ENCODE results near the gene RBFOX2. TPM values are rescaled to one million over a fixed set of nuclear protein-coding genes. Genes with fewer than 3 reads are reported as not detected.

The RBFOX2 gene
- total and polyA plus RNA-seq, 2 donors from 2014 or later = 17.2 to 68.6 TPM

- no peaks in the 10 kb centered on the region for H3K27me3 ChIP-seq (ENCODE audit: control insufficient read depth, insufficient read depth, low read length)
- peaks cover 2 to 14% (median 8%) of the 10 kb centered on the region in 3 donors for H3K4me1 ChIP-seq (ENCODE audit: control insufficient read depth in 2 of 3, insufficient read depth in 2 of 3, low read depth in 1 of 3, low read length in 3 of 3)
- FAIRE-seq (no peak), DNase-seq (no peak)
- H3K9me3 ChIP-seq (ENCODE audit: control insufficient read depth in 2 of 3, insufficient read depth in 1 of 3, low read length in 3 of 3) = no peaks in the 10 kb centered on the region
- no peak overlapping the region for H3K27ac ChIP-seq (ENCODE audit: low read depth in 2 of 2, low read length in 2 of 2)
- TF ChIP-seq, protein P1, sequence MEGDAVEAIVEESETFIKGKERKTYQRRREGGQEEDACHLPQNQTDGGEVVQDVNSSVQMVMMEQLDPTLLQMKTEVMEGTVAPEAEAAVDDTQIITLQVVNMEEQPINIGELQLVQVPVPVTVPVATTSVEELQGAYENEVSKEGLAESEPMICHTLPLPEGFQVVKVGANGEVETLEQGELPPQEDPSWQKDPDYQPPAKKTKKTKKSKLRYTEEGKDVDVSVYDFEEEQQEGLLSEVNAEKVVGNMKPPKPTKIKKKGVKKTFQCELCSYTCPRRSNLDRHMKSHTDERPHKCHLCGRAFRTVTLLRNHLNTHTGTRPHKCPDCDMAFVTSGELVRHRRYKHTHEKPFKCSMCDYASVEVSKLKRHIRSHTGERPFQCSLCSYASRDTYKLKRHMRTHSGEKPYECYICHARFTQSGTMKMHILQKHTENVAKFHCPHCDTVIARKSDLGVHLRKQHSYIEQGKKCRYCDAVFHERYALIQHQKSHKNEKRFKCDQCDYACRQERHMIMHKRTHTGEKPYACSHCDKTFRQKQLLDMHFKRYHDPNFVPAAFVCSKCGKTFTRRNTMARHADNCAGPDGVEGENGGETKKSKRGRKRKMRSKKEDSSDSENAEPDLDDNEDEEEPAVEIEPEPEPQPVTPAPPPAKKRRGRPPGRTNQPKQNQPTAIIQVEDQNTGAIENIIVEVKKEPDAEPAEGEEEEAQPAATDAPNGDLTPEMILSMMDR (IDR thresholded peaks at IDR 0.05; ENCODE audit: borderline replicate concordance, extremely low read depth, insufficient read depth) = no peak
- intact Hi-C loops (cut with DNase I) = no loop called here
- H3K4me3 ChIP-seq (ENCODE audit: low read length in 3 of 3) = no peak overlapping the region
- H3K9ac ChIP-seq (ENCODE audit: low read length in 3 of 3) = no peak overlapping the region
- H3K36me3 ChIP-seq (ENCODE audit: control insufficient read depth in 2 of 3, insufficient read depth in 3 of 3, low read length in 3 of 3) = no peaks in the 10 kb centered on the region
Observed at GRCh38 chr22:36012332-36012731, 16.3 kb downstream of the RBFOX2 start.

DNA sequence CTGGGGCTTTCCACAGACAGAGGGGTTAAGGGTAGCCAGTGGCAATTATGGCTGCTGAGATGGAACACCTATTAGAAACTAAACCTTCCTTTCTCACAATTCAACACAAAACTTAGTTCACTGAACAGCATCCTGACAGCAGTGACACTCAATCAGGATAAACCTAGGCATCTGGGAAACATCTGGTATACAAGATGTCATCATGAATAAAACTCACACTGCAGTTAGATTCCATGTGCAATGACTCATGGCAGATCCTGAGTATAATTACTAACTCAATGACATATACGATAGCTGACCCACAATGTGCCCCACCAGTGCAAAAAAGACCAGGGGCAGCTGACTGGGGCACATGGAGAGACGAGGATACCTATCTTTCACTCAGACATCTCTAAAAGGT lies 17.7 kb downstream of the RBFOX2 start:
- Histone ChIP-seq H3K27ac (ENCODE audit: low read depth in 2 of 2, low read length in 2 of 2) (no peak overlapping the region), H3K27me3 (ENCODE audit: control insufficient read depth, insufficient read depth, low read length) (no peaks in the 10 kb centered on the region), H3K9me3 (ENCODE audit: control insufficient read depth in 2 of 3, insufficient read depth in 1 of 3, low read length in 3 of 3) (no peaks in the 10 kb centered on the region), H3K4me1 (ENCODE audit: control insufficient read depth in 2 of 3, insufficient read depth in 2 of 3, low read depth in 1 of 3, low read length in 3 of 3) (peaks cover 2 to 14% (median 8%) of the 10 kb centered on the region in 3 donors), H3K9ac (ENCODE audit: low read length in 3 of 3) (no peak overlapping the region), H3K36me3 (ENCODE audit: control insufficient read depth in 2 of 3, insufficient read depth in 3 of 3, low read length in 3 of 3) (no peaks in the 10 kb centered on the region), H3K4me3 (ENCODE audit: low read length in 3 of 3) (no peak overlapping the region)
- TF ChIP-seq, protein P1 (IDR thresholded peaks at IDR 0.05; ENCODE audit: borderline replicate concordance, extremely low read depth, insufficient read depth) = no peak
- intact Hi-C loops (cut with DNase I) = no loop called here
- DNase-seq = peak in 2 of 5 donors; percentile 60 to 72
- FAIRE-seq = no peak

DNA sequence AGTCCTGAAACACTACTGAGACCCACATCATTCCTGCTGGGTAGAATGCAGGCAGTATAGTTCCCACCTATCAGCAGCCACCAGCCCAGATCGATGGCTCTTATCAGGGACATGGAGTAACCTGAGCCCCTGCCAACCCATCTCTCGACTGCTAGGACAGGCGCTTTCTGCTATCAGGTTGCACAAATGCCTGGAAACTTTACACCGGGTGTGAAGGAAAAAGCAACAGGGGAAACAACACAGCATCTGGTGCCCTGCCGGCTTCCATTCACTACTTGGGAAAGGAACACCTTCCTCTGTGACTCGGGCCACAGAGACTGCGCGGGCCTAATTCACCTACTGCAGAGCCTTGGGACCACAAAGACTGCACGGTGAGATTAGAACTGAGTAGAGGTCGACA lies 18.5 kb downstream of the RBFOX2 start:
- no peak overlapping the region for H3K9ac ChIP-seq (ENCODE audit: low read length in 3 of 3)
- H3K9me3 ChIP-seq (ENCODE audit: control insufficient read depth in 2 of 3, insufficient read depth in 1 of 3, low read length in 3 of 3) = no peaks in the 10 kb centered on the region
- no peak overlapping the region for H3K4me3 ChIP-seq (ENCODE audit: low read length in 3 of 3)
- intact Hi-C loops (cut with DNase I) = no loop called here
- no peaks in the 10 kb centered on the region for H3K27me3 ChIP-seq (ENCODE audit: control insufficient read depth, insufficient read depth, low read length)
- DNase-seq = peak in 2 of 5 donors; percentile 50 to 54
- no peak overlapping the region for H3K27ac ChIP-seq (ENCODE audit: low read depth in 2 of 2, low read length in 2 of 2)
- no peaks in the 10 kb centered on the region for H3K36me3 ChIP-seq (ENCODE audit: control insufficient read depth in 2 of 3, insufficient read depth in 3 of 3, low read length in 3 of 3)
- FAIRE-seq = no peak
- TF ChIP-seq, protein P1 (IDR thresholded peaks at IDR 0.05; ENCODE audit: borderline replicate concordance, extremely low read depth, insufficient read depth) = no peak
- H3K4me1 ChIP-seq (ENCODE audit: control insufficient read depth in 2 of 3, insufficient read depth in 2 of 3, low read depth in 1 of 3, low read length in 3 of 3) = peaks cover under 1 to 8% (median 5%) of the 10 kb centered on the region in 3 donors

DNA sequence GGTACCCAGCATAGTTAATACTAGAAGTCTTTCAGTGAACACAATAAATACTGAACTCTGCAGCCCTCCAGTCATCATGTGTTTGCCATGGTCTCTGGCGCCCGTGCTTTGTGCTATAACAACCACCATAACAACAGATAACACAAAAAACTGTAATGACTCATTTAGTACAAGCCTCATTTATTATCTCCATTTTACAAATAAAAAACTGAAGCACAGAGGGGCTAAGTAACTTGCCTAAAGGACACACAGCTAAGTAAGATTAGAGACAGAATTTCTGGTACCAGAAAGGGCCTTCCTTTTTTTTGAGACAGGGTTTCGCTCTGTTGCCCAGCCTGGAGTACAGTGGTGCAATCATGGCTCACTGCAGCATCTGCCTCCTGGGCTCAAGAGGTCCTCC lies 19.5 kb downstream of the RBFOX2 start:
- H3K36me3 ChIP-seq (ENCODE audit: control insufficient read depth in 2 of 3, insufficient read depth in 3 of 3, low read length in 3 of 3) = no peaks in the 10 kb centered on the region
- no peak overlapping the region for H3K27ac ChIP-seq (ENCODE audit: low read depth in 2 of 2, low read length in 2 of 2)
- H3K4me1 ChIP-seq (ENCODE audit: control insufficient read depth in 2 of 3, insufficient read depth in 2 of 3, low read depth in 1 of 3, low read length in 3 of 3) = peaks cover 0 to 5% (median 0%) of the 10 kb centered on the region in 3 donors
- H3K9me3 ChIP-seq (ENCODE audit: control insufficient read depth in 2 of 3, insufficient read depth in 1 of 3, low read length in 3 of 3) = no peaks in the 10 kb centered on the region
- DNase-seq (no peak), FAIRE-seq (no peak)
- TF ChIP-seq, protein P1 (IDR thresholded peaks at IDR 0.05; ENCODE audit: borderline replicate concordance, extremely low read depth, insufficient read depth) = no peak
- no peak overlapping the region for H3K9ac ChIP-seq (ENCODE audit: low read length in 3 of 3)
- intact Hi-C loops (cut with DNase I) = no loop called here
- H3K27me3 ChIP-seq (ENCODE audit: control insufficient read depth, insufficient read depth, low read length) = no peaks in the 10 kb centered on the region
- H3K4me3 ChIP-seq (ENCODE audit: low read length in 3 of 3) = no peak overlapping the region
